ENCODE results near the gene ACACA.

- TF ChIP-seq POLR2AphosphoS5 (IDR thresholded peaks at IDR 0.05), result no peak
- no peak for TF ChIP-seq CTCF (IDR thresholded peaks at IDR 0.05)
- TF ChIP-seq POLR2A (IDR thresholded peaks at IDR 0.05), result no peak
Observed at GRCh38 chr17:37293770-37294169, 112.9 kb downstream of the ACACA start.
